Measurements from ENCODE around the gene PCDHGB7.

DNA sequence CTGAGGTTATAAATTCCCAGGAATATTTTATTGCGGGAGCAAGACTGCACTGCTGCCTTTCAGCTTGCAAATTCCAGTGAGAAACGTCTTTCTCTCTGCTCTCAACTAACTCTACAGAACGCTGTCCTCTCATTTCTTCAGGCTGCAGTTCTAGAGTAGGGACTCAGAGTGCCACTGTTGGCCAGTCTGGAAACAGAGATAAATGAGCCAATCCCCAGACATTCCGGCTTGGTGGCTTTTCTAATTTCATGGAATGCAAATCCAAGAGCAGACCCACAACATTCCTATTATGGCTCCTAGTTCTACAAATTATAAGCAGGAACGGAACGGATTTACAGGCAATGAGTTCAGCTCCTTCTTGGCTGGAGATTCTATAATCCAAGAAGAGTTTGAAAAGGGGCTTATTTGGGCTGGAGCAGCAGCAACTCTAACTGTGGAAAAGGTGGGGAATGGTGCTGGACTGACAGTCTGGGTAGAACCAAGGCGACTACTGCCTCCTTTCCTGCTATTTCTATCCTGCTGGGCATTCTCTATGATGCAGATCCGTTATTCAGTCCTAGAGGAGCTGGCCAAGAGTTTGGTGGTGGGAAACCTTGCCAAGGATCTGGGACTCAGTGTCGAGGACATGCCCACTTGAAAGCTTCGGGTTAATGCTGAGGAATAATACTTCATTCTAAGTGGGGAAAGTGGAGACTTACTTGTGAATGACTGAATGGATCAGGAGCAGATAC lies 22.1 kb downstream of the PCDHGB7 start:
- TF ChIP-seq, protein P1, sequence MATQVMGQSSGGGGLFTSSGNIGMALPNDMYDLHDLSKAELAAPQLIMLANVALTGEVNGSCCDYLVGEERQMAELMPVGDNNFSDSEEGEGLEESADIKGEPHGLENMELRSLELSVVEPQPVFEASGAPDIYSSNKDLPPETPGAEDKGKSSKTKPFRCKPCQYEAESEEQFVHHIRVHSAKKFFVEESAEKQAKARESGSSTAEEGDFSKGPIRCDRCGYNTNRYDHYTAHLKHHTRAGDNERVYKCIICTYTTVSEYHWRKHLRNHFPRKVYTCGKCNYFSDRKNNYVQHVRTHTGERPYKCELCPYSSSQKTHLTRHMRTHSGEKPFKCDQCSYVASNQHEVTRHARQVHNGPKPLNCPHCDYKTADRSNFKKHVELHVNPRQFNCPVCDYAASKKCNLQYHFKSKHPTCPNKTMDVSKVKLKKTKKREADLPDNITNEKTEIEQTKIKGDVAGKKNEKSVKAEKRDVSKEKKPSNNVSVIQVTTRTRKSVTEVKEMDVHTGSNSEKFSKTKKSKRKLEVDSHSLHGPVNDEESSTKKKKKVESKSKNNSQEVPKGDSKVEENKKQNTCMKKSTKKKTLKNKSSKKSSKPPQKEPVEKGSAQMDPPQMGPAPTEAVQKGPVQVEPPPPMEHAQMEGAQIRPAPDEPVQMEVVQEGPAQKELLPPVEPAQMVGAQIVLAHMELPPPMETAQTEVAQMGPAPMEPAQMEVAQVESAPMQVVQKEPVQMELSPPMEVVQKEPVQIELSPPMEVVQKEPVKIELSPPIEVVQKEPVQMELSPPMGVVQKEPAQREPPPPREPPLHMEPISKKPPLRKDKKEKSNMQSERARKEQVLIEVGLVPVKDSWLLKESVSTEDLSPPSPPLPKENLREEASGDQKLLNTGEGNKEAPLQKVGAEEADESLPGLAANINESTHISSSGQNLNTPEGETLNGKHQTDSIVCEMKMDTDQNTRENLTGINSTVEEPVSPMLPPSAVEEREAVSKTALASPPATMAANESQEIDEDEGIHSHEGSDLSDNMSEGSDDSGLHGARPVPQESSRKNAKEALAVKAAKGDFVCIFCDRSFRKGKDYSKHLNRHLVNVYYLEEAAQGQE (IDR thresholded peaks at IDR 0.05; ENCODE audit: low read depth), result no peak
- TF ChIP-seq, protein P2, sequence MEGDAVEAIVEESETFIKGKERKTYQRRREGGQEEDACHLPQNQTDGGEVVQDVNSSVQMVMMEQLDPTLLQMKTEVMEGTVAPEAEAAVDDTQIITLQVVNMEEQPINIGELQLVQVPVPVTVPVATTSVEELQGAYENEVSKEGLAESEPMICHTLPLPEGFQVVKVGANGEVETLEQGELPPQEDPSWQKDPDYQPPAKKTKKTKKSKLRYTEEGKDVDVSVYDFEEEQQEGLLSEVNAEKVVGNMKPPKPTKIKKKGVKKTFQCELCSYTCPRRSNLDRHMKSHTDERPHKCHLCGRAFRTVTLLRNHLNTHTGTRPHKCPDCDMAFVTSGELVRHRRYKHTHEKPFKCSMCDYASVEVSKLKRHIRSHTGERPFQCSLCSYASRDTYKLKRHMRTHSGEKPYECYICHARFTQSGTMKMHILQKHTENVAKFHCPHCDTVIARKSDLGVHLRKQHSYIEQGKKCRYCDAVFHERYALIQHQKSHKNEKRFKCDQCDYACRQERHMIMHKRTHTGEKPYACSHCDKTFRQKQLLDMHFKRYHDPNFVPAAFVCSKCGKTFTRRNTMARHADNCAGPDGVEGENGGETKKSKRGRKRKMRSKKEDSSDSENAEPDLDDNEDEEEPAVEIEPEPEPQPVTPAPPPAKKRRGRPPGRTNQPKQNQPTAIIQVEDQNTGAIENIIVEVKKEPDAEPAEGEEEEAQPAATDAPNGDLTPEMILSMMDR (IDR thresholded peaks at IDR 0.05 in 2 of 3, conservative IDR thresholded peaks at IDR 0.05 in 1 of 3; ENCODE audit: borderline replicate concordance in 1 of 3, insufficient read depth in 1 of 3, low read depth in 2 of 3, low read length in 2 of 3), result no peak
- TF ChIP-seq EZH2 (IDR thresholded peaks at IDR 0.05), result no peak
